OCI-LY1 (cell line): Measurements from ENCODE around the gene SEC16A.

Experiments
- H2AFZ ChIP-seq: fragments of 200-600 bp; sonication (generic), shearing (Covaris generic); 2 replicates; pipeline ENCODE4 v1.6.0; 2014; ENCODE audit warnings: antibody characterized with exemption, mild to moderate bottlenecking, low read length
- H3F3A ChIP-seq: fragments of 200-600 bp; sonication (generic), shearing (Covaris generic); 2 replicates; pipeline ENCODE4 v1.6.0; 2014; ENCODE audit warnings: mild to moderate bottlenecking, antibody characterized with exemption, low read length, moderate library complexity; ENCODE audit not compliant: insufficient read depth
- H3K27ac ChIP-seq: fragments of 200-600 bp; sonication (generic); 2 replicates; pipeline ENCODE4 v1.5.1; 2014; ENCODE audit warnings: low read length, mixed run types, mild to moderate bottlenecking, low read depth; ENCODE audit not compliant: poor library complexity, severe bottlenecking
- H3K27me3 ChIP-seq: fragments of 200-600 bp; sonication (generic); 2 replicates; pipeline ENCODE4 v1.6.0; 2014; ENCODE audit warnings: antibody characterized with exemption, mild to moderate bottlenecking, low read length, moderate library complexity; ENCODE audit not compliant: insufficient read depth
- H3K36me3 ChIP-seq: fragments of 200-600 bp; sonication (generic); 2 replicates; pipeline ENCODE4 v1.6.1; 2014; ENCODE audit warnings: mild to moderate bottlenecking, antibody characterized with exemption, low read length, moderate library complexity, mixed read lengths; ENCODE audit not compliant: insufficient read depth
- H3K4me1 ChIP-seq: fragments of 200-600 bp; sonication (generic); 2 replicates; pipeline ENCODE4 v1.5.1; 2014; ENCODE audit warnings: mild to moderate bottlenecking, low read length, moderate library complexity; ENCODE audit not compliant: insufficient read depth, severe bottlenecking
- H3K4me2 ChIP-seq: fragments of 200-600 bp; sonication (generic), shearing (Covaris generic); 2 replicates; pipeline ENCODE4 v1.6.1; 2014; ENCODE audit warnings: low read length
- H3K4me3 ChIP-seq: fragments of 200-600 bp; sonication (generic); 2 replicates; pipeline ENCODE4 v1.5.1; 2014; ENCODE audit warnings: low read length, low read depth, mild to moderate bottlenecking, mixed read lengths; ENCODE audit not compliant: poor library complexity, severe bottlenecking
- H3K79me2 ChIP-seq: fragments of 200-600 bp; shearing (Covaris generic); 2 replicates; pipeline ENCODE4 v1.6.1; 2016; ENCODE audit warnings: mixed run types, low read length, mixed read lengths; ENCODE audit not compliant: insufficient read depth
- H3K9ac ChIP-seq: fragments of 200-600 bp; sonication (generic), shearing (Covaris generic); 2 replicates; pipeline ENCODE4 v1.6.1; 2014; ENCODE audit warnings: mild to moderate bottlenecking, low read length, mixed read lengths
- H3K9me2 ChIP-seq: fragments of 200-600 bp; sonication (generic), shearing (Covaris generic); 2 replicates; pipeline ENCODE4 v1.6.1; 2014; ENCODE audit warnings: low read depth, mild to moderate bottlenecking, low read length, mixed read lengths
- H3K9me3 ChIP-seq: fragments of 200-600 bp; shearing (Covaris generic); 2 replicates; pipeline ENCODE4 v1.6.1; 2014; ENCODE audit warnings: low read length, mixed read lengths
- H4K20me1 ChIP-seq: fragments of 200-600 bp; sonication (generic), shearing (Covaris generic); 2 replicates; pipeline ENCODE4 v1.6.0; 2016; ENCODE audit warnings: mild to moderate bottlenecking, low read length; ENCODE audit not compliant: insufficient read depth
- EZH2 ChIP-seq: fragments of 200-600 bp; sonication (generic), shearing (Covaris generic); IDR thresholded peaks from 2 replicates; pipeline ENCODE4 v1.8.0; 2017; ENCODE audit warnings: borderline replicate concordance, mixed run types, mild to moderate bottlenecking, antibody characterized with exemption, low read length, moderate library complexity, mixed read lengths
- TF ChIP-seq, protein P1 (sequence below): fragments of 200-600 bp; sonication (generic), shearing (Covaris generic); IDR thresholded peaks from 2 replicates; pipeline ENCODE4 v1.5.1; 2017; ENCODE audit warnings: mild to moderate bottlenecking, antibody characterized with exemption, low read length, moderate library complexity, mixed read lengths

The SEC16A gene

DNA sequence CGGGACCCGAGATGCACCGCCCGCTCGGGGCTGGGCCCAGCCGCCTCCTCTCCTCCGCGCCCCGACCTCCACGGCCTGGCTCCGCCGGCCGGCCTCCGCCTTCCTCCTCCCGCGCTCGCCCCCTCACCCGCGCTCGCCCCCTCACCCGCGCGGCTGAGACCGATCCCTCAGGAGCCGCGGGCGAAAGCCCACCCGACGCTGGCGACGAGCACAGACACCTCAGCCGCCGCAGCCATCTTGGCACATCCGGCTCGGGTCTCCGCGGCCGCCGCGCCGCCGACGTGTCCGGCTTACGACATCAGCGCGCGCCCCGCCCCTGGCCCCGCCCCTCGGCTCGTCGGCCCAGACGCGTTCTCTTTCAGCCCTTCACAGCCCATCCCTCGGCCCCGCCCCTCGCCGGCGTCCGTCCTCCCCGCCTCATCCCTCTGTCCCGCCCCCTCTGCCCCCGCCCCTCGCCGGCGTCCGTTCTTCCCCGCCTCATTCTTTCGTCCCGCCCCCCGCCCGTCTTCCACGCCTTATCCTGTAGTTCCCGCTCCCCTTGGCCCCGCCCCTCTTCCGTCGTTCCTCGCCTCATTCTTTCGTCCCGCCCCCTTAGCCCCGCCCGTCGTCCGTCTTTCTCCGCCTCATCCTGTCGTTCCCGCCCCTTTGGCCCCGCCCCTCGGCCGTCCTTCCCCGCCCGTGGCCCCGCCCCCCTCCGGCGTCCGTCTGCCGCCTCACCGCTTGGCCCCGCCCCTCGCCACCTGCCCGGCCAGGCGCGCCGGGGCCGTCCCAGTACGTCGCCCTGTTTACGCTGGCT, at the start of gene SEC16A:
Gene SEC16A (minus strand): TSS at position 248 of the 796 bp plus-strand sequence. CDS start 5,425 bp downstream, outside the sequence.
- Histone ChIP-seq H3K4me2 (peak within 1 kb of the TSS; percentile 90), H3K79me2 (peaks cover 38% of the 10 kb centered on the region), H3F3A (no peaks in the 10 kb centered on the region), H3K27ac (peak within 1 kb of the TSS; percentile 77), H3K4me3 (peak within 1 kb of the TSS; percentile 80), H3K9me2 (no peaks in the 10 kb centered on the region), H3K9ac (peak within 1 kb of the TSS; percentile 81), H3K27me3 (no peaks in the 10 kb centered on the region), H2AFZ (no peak within 1 kb of the TSS), H3K4me1 (peaks cover 15% of the 10 kb centered on the region), H3K36me3 (peaks cover 6% of the 10 kb centered on the region; the same call in 1 of the 2 replicates), H4K20me1 (no peaks in the 10 kb centered on the region), H3K9me3 (no peaks in the 10 kb centered on the region)
- no peak for TF ChIP-seq EZH2
- TF ChIP-seq, protein P1, sequence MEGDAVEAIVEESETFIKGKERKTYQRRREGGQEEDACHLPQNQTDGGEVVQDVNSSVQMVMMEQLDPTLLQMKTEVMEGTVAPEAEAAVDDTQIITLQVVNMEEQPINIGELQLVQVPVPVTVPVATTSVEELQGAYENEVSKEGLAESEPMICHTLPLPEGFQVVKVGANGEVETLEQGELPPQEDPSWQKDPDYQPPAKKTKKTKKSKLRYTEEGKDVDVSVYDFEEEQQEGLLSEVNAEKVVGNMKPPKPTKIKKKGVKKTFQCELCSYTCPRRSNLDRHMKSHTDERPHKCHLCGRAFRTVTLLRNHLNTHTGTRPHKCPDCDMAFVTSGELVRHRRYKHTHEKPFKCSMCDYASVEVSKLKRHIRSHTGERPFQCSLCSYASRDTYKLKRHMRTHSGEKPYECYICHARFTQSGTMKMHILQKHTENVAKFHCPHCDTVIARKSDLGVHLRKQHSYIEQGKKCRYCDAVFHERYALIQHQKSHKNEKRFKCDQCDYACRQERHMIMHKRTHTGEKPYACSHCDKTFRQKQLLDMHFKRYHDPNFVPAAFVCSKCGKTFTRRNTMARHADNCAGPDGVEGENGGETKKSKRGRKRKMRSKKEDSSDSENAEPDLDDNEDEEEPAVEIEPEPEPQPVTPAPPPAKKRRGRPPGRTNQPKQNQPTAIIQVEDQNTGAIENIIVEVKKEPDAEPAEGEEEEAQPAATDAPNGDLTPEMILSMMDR: no peak

DNA sequence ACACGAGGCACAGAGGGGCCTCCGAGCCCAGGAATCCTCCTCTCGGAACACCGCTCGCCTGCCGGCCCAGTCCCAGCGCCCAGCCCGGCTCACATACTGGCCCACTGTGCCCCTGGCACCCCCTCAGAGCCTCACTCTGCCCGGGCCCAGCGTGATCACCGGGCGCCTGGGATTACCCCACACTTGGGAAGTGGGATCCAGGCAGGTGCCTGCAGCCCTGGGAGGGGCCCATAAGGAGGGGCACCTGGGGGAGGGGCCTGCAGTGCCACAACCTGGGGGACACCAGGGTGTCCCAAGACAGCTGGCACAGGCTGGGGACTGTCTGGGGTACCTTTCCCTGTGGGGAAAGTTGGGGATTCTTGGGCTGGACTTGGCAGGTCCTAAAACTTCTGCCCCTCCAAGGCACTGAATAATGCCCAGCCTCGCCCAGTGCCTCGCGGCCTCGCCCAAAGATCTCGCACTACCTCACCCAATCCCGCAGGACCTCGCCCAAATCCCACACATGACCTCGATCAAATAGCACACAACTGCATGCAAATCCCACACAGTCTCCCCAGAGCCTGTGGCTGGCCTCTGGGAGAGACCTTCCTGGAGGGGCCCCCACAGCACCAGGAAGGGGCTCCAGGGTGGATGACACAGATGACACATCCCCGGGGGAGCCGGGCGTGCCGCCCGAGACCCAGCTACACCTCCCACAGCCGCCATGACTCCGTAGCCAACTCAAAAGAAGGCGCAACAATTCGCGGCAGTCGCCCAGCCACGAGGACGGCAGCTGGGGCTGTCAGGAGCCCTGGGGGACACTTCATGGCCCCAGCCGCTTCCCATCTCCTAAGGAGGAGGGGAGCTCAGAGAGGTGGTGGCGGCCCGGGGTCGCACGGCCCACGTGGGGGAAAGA, 49.3 kb upstream of the SEC16A start:
- Histone ChIP-seq H3K79me2 (no peaks in the 10 kb centered on the region), H3K9me3 (no peaks in the 10 kb centered on the region), H2AFZ (no peak overlapping the region), H4K20me1 (no peaks in the 10 kb centered on the region), H3K4me1 (no peaks in the 10 kb centered on the region), H3K9ac (no peak overlapping the region), H3K4me2 (no peak overlapping the region), H3K36me3 (no peaks in the 10 kb centered on the region), H3K9me2 (no peaks in the 10 kb centered on the region), H3K4me3 (no peak overlapping the region), H3F3A (no peaks in the 10 kb centered on the region), H3K27ac (no peak overlapping the region), H3K27me3 (no peaks in the 10 kb centered on the region; the same call in 1 of the 2 replicates)
- TF ChIP-seq EZH2: no peak
- TF ChIP-seq, protein P1: no peak

DNA sequence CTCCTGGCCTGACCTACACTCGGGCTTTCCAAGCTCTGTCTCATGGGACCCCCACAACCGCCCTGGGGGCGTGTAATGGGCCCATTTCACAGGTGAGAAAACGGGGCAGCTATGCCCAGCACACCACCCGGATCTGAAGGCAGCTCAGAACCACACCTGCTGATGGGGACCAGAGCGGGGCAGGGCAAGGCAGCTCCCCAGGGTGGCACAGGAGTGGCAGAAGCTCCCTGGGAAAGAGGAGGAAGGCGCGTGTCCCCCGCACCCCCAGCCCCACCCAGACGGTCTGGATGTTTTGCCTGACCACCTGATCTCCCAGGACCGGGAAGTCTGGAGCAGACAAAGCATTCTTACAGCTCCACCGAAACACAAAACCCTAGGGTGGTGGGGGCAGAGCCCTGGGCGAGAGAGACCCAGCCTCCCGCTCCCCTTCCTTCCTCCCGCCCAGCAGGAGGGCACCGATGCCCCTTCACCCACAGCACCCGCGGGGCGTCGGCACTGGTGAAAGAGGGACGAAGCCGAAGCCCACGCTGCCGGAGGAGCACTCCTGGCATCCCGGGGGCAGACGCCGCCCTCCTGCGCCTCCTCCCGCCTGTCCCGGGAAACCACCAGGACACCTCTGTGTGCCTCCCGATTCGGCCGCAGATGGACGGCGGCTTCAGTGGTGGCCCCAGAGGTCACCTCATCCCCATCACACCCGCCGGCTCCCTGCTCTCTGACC, 48.5 kb upstream of the SEC16A start:
- Histone ChIP-seq H3K9ac (no peak overlapping the region), H3K79me2 (no peaks in the 10 kb centered on the region), H3F3A (no peaks in the 10 kb centered on the region), H3K4me3 (no peak overlapping the region), H3K36me3 (no peaks in the 10 kb centered on the region), H3K27ac (no peak overlapping the region), H3K4me1 (no peaks in the 10 kb centered on the region), H3K27me3 (no peaks in the 10 kb centered on the region; the same call in 1 of the 2 replicates), H2AFZ (no peak overlapping the region), H3K9me3 (no peaks in the 10 kb centered on the region), H3K9me2 (no peaks in the 10 kb centered on the region), H3K4me2 (no peak overlapping the region), H4K20me1 (no peaks in the 10 kb centered on the region)
- TF ChIP-seq EZH2: no peak
- TF ChIP-seq, protein P1: no peak
